ENCODE results near the gene IRX1.

IRX1 gene

DNA sequence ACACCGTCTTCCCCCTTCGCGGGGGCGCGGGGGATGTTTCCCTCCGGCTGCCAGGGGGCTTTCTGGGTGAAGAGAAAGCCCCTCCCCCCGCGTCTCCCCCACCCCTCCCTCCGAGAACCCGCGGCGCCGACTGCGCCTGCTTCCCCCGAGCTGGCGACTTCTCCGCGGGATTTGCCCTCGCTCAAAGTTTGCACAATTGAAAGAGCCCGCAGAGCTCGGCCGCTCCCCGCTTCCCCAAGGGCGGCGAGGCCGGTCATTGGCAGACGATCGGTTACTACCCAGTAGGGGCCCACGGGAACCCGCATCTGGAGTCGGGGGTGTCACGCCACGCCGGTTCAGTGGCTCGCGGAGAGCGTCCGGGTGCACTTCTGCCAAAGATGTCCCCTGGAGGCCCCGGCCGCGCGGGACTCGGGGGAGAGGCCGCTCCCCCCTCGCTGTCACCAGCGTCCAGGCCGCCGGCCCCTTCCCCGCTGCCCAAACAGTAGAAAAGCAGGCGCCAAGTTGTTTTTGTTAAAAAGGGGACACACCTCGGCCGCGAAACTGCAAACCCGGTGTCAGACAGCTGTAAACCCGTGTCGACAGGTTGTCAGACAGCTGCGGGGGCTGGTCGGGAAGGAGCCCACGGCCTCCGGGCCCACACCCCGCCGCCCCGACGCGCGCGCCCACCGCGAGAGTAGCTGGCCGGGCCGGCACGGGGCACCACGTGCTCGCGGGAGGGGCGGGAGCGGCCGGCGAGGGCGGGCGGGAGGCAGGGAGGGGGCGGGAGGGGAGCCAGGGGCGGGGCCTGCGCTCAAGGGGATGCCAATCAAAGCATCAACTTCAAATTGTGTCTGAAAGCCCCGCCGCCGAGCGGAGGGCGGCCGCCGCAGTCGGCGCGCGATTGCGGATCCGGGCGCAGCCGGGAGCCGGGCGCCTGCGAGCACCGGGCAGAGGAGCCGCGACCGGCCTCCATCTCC is at the start of gene IRX1:
IRX1 (plus strand) TSS at position 827 of the 956 bp plus-strand sequence. CDS start 274 bp downstream, outside the sequence.
- peak; percentile 81 to 91 for DNase-seq

- DNase-seq, result no peak
Measured at GRCh38 chr5:3546028-3546427, 49.6 kb upstream of the IRX1 start.

GRCh38 chr5:3564116-3564515 is 31.5 kb upstream of the IRX1 start:
- peak in 1 of 2 experiments; percentile 64 for DNase-seq

DNA sequence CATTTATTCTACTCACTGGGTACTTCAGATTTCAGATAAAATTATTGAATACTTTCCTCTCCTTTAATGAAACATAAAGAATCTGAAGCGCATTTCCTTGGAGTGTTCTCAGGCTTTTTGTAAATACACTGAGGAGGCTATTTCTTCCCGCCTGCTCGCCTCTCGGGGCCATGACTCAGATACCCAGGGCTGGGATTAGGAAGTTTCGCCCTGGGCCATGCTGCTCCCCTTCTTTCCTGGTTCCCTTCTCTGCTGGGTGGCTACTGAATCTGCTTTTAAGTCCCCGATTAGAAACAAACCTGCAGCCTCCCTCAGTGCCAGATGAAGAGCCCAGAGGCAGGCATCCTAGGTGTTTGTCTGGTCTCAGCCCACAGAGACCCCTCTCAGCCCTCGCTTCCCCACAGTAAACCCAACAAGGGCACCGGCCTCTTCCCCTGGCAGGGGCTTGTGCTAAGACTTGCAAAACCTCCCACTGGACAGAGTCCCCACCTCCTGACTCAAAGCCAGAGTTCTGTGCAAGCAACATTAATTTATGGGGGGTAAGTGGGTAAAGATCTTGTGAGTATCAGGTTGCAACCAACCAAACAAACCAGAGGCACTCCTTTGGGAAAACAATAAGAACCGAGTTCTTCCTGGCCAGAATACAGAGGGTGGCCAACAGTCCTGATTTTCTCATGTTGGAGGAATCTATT is 30.7 kb upstream of the IRX1 start:
- DNase-seq, result peak in 1 of 2 experiments; percentile 25

- peak; percentile 85 to 96 for DNase-seq
Measured at GRCh38 chr5:3584724-3585531, 10.7 kb upstream of the IRX1 start.

GRCh38 chr5:3590161-3590966 is 5.3 kb upstream of the IRX1 start:
- no peak for DNase-seq

DNA sequence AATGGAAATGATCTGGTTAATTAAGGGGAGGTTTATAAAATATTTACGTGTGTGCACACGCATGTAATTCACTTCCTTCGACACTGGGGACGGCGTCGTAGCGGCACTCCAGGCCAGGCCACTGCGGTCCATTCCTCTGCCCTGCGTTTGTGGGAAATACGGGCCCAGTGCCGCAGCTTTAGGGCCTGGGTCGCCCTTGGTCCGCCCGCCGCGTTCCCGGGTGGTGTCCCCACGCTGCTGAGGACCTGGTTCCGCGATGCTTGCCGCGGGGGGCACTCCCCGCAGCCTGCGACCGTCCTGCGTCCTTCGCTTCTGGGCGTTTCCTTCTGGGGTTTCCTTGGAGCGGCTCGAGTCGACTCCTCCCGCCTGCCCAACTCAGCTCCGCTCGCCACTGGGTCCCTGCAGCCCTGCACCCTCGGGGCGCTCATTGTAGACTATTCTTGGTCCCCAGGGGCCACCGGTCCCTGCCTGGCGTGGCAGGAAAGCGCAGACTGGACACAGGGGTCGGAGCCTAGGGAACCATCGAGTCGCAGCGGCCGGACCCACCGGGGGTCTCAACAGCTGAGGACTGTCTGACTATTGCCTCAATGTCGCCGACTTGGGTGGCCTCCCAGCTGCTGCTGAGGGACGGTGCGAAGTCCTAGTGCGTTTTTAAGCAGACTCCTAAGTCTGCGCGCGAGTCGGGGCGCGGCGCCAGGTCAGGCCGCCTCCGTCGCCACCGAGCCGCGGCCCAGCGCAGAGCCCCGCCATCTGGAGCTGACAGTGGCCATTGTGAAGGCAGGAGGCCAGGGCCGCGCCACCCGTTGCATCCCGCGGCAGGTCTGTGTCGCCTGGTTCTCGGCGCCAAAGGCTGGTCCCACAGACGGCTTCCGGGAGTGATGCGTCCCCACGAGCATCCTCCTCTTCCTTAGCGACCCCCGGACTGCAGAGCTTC is 4.4 kb upstream of the IRX1 start:
- DNase-seq, result peak; percentile 52 to 57

DNA sequence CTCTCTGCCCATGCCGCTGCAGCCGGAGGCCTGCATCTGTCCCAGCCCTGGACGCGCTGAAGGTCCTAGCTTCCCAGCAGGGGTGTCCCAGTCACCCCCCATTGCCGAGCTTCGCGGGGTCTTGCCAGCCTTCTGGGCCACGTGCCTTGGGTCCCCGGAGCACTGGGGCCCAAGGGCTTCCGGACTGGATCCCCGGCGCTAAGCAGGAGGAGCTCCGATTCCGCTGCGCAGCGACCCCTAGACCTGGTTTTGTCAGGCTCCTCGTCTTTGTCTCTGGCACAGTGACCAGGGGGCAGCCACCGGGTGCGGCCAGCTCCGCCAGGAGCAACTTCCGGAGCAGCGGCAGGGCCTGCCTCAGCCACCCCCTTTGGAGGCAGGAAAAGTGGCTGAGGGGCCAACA is 3.3 kb upstream of the IRX1 start:
- DNase-seq, result no peak

- DNase-seq, result peak in 1 of 2 experiments; percentile 55
Measured at GRCh38 chr5:3593771-3594509, 1.7 kb upstream of the IRX1 start.

DNA sequence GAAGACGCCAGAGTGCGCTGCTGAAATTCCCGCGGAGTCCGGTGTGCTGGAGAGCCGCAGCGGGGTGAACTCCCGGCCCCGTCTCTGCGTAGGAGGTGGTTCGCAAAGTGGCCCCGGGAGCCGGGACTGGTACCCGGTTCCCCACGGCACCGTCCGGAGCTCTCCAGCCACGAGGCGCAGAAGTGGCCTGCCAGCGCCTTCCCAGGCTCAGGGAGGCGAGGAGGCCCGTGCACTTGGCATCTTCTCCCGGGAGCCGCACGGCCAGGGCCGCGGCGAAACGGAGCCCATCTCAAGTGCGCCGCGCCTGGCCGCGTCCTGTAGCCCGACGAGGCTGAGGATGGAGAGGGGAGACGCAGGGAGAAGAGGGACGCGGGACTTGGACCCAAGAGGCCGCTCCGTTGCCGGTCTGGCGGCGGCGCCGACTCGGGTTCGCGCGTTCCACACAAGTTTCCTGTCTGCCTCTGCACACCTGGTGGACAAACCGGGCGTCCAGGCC is 1.1 kb upstream of the IRX1 start:
- DNase-seq, result peak; percentile 70 to 91

- no peak for DNase-seq
Measured at GRCh38 chr5:3596261-3596825, 711 bp downstream of the IRX1 start.

GRCh38 chr5:3596857-3597166 is 1.2 kb downstream of the IRX1 start:
- DNase-seq, result peak in 1 of 2 experiments; percentile 19

DNA sequence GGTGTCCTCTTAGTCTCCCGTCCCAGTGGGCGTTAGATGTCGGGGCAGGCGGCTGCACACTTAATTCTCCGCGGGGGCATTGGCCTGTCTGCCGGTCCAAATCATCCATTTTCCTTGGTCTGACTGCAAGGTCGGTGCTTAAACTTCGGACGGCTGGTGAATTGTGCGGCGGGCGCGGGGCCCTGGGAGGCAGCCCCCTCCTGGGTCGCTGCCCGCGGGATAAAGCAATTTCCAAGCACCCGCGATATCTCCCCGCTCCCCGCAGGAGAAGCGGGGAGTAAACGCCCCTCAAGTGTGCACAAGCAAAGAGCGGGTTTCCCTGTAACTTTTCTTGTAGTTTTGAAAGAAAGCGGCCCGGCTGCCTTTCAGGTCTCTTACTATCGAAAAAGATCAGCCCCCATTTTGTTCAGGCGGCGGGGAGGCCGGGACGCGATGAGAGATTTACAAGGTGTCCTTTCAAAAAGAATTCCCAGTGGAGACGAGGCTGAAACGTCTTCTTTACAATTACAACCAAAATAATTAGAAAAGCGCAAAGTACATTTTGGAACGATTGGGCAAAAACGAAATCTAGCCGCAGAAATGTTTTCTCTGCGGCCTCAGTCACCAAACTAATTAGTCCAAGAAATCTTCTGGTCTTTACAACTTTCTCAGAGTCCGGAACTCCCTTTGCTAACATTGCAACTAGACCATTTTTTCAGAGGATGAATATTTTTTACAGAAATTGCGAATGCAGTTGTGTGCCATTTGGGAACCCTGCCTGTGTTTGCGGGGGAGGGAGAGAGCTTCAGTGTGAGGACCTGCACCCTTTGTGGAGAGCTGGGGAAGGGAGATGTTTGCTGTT is 1.8 kb downstream of the IRX1 start:
- DNase-seq, result peak in 1 of 2 experiments; percentile 66

- no peak for DNase-seq
Measured at GRCh38 chr5:3598207-3598606, 2.6 kb downstream of the IRX1 start.

DNA sequence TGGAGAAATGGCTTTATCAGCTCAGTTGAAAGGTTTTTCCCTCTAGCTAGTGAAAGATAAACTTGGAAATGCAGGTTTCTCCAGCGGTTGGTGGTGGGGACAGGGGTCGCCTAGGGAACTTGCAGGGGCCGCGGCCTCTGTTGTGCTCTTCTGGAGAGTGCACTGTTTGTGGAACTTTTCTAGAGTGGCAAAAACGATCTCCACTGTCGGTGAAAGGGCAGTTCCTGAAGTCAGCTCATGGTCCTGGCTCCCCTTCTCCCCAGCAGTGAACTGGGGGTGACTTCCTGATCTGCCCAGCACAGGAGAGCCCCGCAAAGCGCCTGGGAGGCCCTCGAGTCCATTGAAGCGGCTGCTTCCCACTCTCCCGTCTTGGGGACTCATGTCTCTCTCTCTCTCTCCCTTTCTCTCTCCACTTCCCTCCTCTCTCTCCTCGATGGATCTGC is 3.2 kb downstream of the IRX1 start:
- DNase-seq, result no peak

GRCh38 chr5:3599226-3600105 is 3.8 kb downstream of the IRX1 start:
- no peak for DNase-seq
